HEK293T (cell line): Measurements from ENCODE around the gene COIL.

ENCODE experiments used
- CTCF ChIA-PET: fragments of 350-600 bp; formaldehyde crosslinking; extraction: SDS; loops from one replicate; lab custom pipeline; 2021; ENCODE audit warnings: antibody characterized with exemption, inconsistent platforms; lab: Yijun Ruan, JAX
- POLR2A ChIA-PET: fragments of 350-600 bp; formaldehyde crosslinking; extraction: SDS; loops from one replicate; lab custom pipeline; 2020; ENCODE audit warnings: antibody characterized with exemption, inconsistent platforms; lab: Yijun Ruan, JAX
- DNase-seq: peaks from one replicate; pipeline ENCODE4 v3.0.0; 2012; ENCODE audit warnings: mixed read lengths; ENCODE audit errors: extremely low spot score
- ARNT ChIP-seq: fragments of 450-650 bp; IDR thresholded peaks from 2 replicates; pipeline ENCODE4 v1.6.1; 2017; ENCODE audit warnings: mild to moderate bottlenecking
- BHLHE40 ChIP-seq: fragments of 450-650 bp; IDR thresholded peaks from 2 replicates; pipeline ENCODE4 v1.6.1; 2016; ENCODE audit warnings: mild to moderate bottlenecking, moderate library complexity, borderline replicate concordance
- CTBP1 ChIP-seq: fragments of 450-650 bp; IDR thresholded peaks from 2 replicates; pipeline ENCODE4 v1.6.1; 2016; ENCODE audit warnings: borderline replicate concordance
- ELF4 ChIP-seq: fragments of 450-650 bp; IDR thresholded peaks from 2 replicates; pipeline ENCODE4 v1.6.1; 2017; ENCODE audit warnings: antibody characterized with exemption
- FOXA1 ChIP-seq: fragments of 450-650 bp; IDR thresholded peaks from 2 replicates; pipeline ENCODE4 v1.6.1; 2016; ENCODE audit warnings: mild to moderate bottlenecking
- FOXK2 ChIP-seq: fragments of 450-650 bp; IDR thresholded peaks from 2 replicates; pipeline ENCODE4 v1.6.1; 2016; ENCODE audit warnings: mild to moderate bottlenecking
- FOXM1 ChIP-seq: fragments of 450-650 bp; IDR thresholded peaks from 2 replicates; pipeline ENCODE4 v1.6.1; 2017; ENCODE audit warnings: mild to moderate bottlenecking, borderline replicate concordance
- HDGF ChIP-seq: fragments of 450-650 bp; IDR thresholded peaks from 2 replicates; pipeline ENCODE4 v1.6.1; 2017; ENCODE audit warnings: antibody characterized with exemption, borderline replicate concordance
- L3MBTL2 ChIP-seq: fragments of 450-650 bp; conservative IDR thresholded peaks from 2 replicates; pipeline ENCODE4 v1.6.1; 2016; ENCODE audit warnings: mild to moderate bottlenecking
- LEF1 ChIP-seq: fragments of 450-650 bp; IDR thresholded peaks from 2 replicates; pipeline ENCODE4 v1.6.1; 2017; ENCODE audit warnings: mild to moderate bottlenecking, borderline replicate concordance
- NFRKB ChIP-seq: fragments of 450-650 bp; IDR thresholded peaks from 2 replicates; pipeline ENCODE4 v1.6.1; 2016; ENCODE audit warnings: mild to moderate bottlenecking, moderate library complexity
- SP1 ChIP-seq: fragments of 450-650 bp; IDR thresholded peaks from 2 replicates; pipeline ENCODE4 v1.6.1; 2017
- SUZ12 ChIP-seq: fragments of 450-650 bp; IDR thresholded peaks from 2 replicates; pipeline ENCODE4 v1.6.1; 2016; ENCODE audit warnings: mild to moderate bottlenecking
- TARDBP ChIP-seq: fragments of 450-650 bp; IDR thresholded peaks from 2 replicates; pipeline ENCODE4 v1.6.1; 2016
- ZNF384 ChIP-seq: fragments of 450-650 bp; IDR thresholded peaks from 2 replicates; pipeline ENCODE4 v1.6.1; 2016
- TF ChIP-seq, protein P1 (sequence below): fragments of 450-650 bp; IDR thresholded peaks from 2 replicates; pipeline ENCODE4 v1.6.1; 2016

Gene COIL

DNA sequence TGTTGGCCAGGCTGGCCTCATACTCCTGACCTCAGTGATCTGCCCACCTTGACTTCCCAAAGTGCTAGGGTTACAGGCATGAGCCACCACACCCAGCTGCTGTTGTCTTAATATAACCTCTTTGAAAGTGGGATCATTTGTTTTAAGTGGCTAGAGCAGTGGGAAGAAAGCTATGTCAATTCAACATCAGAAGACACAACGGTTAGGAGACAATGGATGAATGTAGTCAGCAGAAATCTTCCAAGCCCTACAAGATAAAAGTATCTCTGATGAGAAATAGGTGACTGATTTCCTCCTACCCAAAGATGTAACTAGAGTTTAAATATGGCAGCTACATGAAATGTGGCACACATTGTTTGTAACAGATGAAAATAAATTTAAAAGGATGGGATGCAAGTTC lies 27.0 kb downstream of the COIL start:
- DNase-seq = no peak
- ChIA-PET CTCF (no interaction called here), POLR2A (no interaction called here)
- TF ChIP-seq ZNF384 (no peak), SP1 (no peak), FOXM1 (no peak)

DNA sequence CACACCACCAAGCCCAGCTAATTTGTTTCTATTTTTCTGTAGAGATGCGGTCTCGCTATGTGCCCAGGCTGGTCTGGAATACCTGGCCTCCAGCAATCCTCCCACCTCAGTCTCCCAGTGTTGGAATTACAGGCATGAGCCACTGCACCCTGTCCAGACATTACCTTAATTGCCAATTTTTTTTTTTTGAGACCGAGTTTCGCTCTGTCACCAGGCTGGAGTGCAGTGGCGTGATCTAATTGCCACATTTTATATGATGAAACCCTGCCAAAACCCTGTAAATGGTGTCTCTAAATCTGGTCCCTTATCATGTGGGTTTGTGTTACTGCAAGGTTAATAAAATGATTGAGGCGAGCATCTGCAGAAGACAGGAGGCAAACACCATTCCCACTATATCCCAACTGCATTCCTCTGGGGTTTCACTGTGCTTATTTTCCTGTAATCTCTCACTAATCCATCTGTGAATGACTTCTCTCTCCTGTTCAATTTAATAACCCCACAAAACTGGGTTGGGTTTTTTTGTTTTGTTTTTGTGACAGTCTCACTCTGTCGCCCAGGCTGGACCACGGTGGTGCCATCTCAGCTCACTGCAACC lies 27.6 kb downstream of the COIL start:
- TF ChIP-seq FOXK2 = no peak
- TF ChIP-seq L3MBTL2 = no peak
- no peak for TF ChIP-seq SP1
- TF ChIP-seq BHLHE40 = no peak
- DNase-seq = no peak
- ChIA-PET CTCF (interaction anchor here (0.6 to 1.3 kb wide), 2 partner anchors 113 to 1579 kb away, joined by 3 read pairs; no protein-coding TSS in a partner anchor), POLR2A (no interaction called here)

DNA sequence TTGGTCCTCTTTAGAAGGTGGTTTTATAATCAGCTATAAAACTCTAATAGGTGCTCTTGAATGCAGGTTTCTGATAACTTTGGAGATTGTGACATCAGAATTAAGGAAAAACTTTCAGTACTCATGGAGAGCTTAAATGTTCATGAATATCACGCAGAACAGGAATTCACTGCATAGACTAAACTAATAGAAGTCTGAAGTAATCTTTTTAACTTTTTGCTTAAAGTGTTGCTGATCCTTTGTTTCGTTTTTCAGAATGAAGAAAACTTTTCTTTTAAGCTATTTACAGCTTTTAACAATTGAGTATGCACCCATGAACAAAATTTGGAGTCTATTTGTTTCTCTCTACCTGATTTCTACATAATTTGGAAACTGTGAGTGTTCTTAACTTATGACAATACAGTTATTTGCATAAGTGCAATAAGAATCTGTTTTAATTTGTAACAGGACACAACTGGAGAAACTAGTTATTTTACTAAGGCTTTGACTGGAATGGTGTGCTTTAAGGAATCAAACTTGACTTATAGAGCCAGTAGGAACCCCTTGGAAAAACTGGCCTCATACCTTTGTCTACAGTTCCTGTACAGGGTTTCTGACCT lies 30.0 kb downstream of the COIL start:
- no peak for TF ChIP-seq FOXK2
- TF ChIP-seq TARDBP = no peak
- no peak for TF ChIP-seq SUZ12
- TF ChIP-seq ZNF384 = no peak
- TF ChIP-seq CTBP1 = no peak
- no peak for TF ChIP-seq ARNT
- no peak for TF ChIP-seq FOXM1
- TF ChIP-seq, protein P1, sequence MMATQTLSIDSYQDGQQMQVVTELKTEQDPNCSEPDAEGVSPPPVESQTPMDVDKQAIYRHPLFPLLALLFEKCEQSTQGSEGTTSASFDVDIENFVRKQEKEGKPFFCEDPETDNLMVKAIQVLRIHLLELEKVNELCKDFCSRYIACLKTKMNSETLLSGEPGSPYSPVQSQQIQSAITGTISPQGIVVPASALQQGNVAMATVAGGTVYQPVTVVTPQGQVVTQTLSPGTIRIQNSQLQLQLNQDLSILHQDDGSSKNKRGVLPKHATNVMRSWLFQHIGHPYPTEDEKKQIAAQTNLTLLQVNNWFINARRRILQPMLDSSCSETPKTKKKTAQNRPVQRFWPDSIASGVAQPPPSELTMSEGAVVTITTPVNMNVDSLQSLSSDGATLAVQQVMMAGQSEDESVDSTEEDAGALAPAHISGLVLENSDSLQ = no peak
- no peak for TF ChIP-seq HDGF
- TF ChIP-seq BHLHE40 = no peak
- TF ChIP-seq NFRKB = no peak
- no peak for TF ChIP-seq LEF1
- no peak for TF ChIP-seq ELF4
- ChIA-PET POLR2A (no interaction called here), CTCF (interaction anchor here (0.5 kb wide), 1 partner anchor 52 kb away, joined by 3 read pairs; no protein-coding TSS in a partner anchor)
- DNase-seq = no peak

DNA sequence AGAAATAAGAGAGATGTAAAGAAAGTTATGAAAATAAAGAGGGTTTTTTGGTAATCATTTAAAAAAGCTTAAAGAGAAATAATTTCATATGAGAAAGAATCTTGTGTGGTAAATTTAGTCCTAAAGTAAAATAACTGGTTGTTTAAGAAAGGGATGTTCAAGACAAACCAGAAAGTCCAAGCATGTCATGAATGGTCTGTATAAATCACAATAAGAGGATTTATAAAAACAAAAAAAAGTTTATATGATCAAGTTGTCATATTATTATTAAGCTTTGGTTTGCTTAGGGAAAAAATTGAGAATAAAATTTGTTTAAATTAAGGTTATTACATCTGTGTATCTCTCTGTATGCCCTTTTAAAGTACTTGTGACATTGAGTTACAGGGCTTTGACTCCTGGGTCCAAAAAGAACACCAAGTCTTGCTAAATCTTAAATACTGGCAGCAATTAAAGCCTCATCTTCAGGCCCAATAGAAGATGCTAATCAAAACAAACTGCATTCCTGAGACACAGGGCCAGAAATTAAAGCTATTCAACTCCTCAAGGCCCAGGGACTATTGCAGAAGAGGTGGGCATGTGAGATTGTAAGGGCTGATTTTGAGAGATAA lies 31.4 kb downstream of the COIL start:
- no peak for DNase-seq
- no peak for TF ChIP-seq LEF1
- TF ChIP-seq FOXK2 = no peak
- no peak for TF ChIP-seq SUZ12
- TF ChIP-seq ARNT = no peak
- TF ChIP-seq ELF4 = no peak
- TF ChIP-seq ZNF384 = no peak
- TF ChIP-seq HDGF = no peak
- no peak for TF ChIP-seq FOXA1
- TF ChIP-seq L3MBTL2 = no peak
- TF ChIP-seq TARDBP = no peak
- TF ChIP-seq FOXM1 = no peak
- no peak for TF ChIP-seq NFRKB
- no peak for TF ChIP-seq CTBP1
- TF ChIP-seq BHLHE40 = no peak
- TF ChIP-seq, protein P1 = no peak
- TF ChIP-seq SP1 = no peak
- ChIA-PET CTCF (no interaction called here), POLR2A (no interaction called here)

DNA sequence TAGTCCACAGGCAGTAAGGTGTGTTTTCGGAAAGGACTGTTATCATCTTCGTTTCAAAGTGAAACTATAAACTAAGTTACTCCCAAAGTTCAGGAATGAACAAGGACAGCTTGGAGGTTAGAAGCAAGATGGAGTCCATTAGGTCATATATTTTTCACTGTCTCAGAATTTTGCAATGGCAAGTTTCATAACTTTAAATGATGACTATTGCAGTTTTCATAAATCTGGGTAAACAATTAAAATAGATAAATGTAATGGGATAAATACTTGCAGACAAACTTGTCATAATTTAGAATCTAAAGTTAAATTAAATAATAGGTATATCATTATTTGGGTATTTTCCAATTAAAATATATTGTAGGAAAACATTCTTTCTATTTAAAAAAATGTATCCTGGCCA lies 32.3 kb downstream of the COIL start:
- no peak for DNase-seq
- ChIA-PET CTCF (no interaction called here), POLR2A (interaction anchor here (2.0 kb wide), 1 partner anchor 15 kb away, joined by 7 read pairs; the partner anchor contains the start of gene TRIM25)
- TF ChIP-seq LEF1 = no peak
- TF ChIP-seq, protein P1 = no peak
- no peak for TF ChIP-seq ARNT
- TF ChIP-seq FOXK2 = no peak
- TF ChIP-seq FOXM1 = no peak
- TF ChIP-seq CTBP1 = no peak
- TF ChIP-seq ZNF384 = no peak
- no peak for TF ChIP-seq L3MBTL2
- TF ChIP-seq ELF4 = no peak

DNA sequence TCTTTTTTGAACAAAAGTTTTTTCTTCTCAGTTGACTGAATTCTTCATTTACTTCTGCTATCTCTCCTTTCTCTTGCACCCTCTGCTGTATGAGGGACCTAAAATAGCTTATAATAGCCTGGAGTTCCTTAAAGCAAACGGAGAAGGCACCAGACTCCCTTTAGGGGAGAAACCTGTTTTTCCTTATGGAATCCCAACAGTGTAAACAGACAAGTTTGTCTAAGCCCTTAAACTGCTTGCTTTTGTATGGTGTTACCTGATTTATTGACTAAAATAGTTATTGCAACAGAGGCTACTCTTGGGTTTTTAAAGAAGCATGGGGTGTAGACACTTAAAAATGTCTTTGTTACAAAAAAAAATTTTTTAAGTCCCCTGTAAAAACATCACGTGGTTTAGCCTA lies 34.1 kb downstream of the COIL start:
- no peak for DNase-seq
- no peak for TF ChIP-seq LEF1
- TF ChIP-seq SP1 = no peak
- no peak for TF ChIP-seq ARNT
- TF ChIP-seq ZNF384 = no peak
- TF ChIP-seq FOXA1 = no peak
- no peak for TF ChIP-seq L3MBTL2
- TF ChIP-seq FOXM1 = no peak
- no peak for TF ChIP-seq HDGF
- TF ChIP-seq, protein P1 = no peak
- TF ChIP-seq TARDBP = no peak
- TF ChIP-seq CTBP1 = no peak
- no peak for TF ChIP-seq FOXK2
- TF ChIP-seq NFRKB = no peak
- TF ChIP-seq SUZ12 = no peak
- no peak for TF ChIP-seq ELF4
- no peak for TF ChIP-seq BHLHE40
- CTCF ChIA-PET = no interaction called here
- POLR2A ChIA-PET = interaction anchor here (1.3 kb wide), 1 partner anchor 13 kb away, joined by 4 read pairs; the partner anchor contains the start of gene TRIM25
